Activated T-helper 1 cell treated with Interleukin-2 at 50 U/mL for 16 hours (primary cell): ENCODE results near the gene SH2D1B.
"Not testable (repeated sequence)": the region's sequence is repeated elsewhere in the genome, so short reads cannot be mapped to it uniquely, and the experiment has no call there.

Experiments used
- DNase-seq: peaks from one replicate; pipeline ENCODE4 v3.0.0-alpha.2; 2020; ENCODE audit warnings: low read depth

The SH2D1B gene, protein sequence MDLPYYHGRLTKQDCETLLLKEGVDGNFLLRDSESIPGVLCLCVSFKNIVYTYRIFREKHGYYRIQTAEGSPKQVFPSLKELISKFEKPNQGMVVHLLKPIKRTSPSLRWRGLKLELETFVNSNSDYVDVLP

DNA sequence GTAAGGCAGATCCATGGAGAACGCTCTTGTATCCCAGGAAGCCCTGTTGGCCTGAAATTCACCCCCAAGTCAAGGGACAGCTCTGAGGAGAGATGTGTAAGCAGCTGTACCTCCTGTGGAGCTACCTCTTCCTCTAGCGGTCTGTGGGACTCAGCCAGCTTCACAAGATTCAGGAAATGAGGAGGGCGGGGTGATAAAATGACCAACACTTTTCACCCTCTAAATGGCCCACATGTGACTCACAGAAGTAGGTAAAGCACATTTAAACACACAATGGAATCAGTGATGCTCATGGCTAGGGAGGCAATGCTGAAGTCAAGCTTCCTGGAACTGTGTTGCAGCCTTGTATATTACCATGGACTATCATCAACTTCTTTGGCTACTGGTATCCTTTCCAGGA lies at the start of gene SH2D1B:
Gene SH2D1B, minus strand, starts transcription at position 135 of the 400 bp plus-strand sequence. Its CDS starts 120 bp downstream, at position 15.
- DNase-seq = no peak

DNA sequence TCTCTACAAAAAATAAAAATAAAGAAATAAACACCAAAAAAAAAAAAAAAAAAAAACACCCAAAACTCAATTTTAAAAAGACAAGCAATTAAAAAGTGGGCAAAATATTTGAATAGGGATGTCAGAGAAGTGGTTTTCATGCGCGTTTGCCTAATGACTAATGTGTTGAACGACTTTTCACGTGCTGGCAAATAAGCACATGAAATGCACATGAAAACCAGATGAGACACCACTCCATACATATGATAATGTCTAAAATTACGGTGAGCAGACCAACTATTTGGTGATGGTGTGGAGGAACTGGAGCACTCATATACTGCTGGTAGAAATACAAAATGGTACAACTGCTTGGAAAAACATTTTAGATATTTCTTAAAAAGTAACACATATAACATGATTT lies 46.3 kb upstream of the SH2D1B start:
- DNase-seq = no peak

DNA sequence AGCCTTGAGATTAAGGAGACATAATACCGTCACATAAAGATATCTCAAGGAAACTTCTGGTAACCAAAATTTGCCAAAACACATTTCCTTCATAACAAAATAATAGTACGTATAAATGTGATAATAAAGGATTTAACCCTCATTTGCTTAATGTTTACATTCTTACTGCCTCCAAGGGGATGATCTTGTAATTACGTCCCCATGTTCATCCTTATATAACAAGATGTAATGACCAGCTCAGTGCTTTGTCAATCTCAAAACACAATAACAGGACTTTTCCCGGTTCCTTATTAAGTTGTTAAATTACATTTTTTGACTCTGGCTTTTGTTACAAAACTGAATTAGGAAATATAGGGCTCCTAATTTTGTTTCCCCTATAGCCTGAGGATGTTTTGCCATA lies 44.4 kb upstream of the SH2D1B start:
- DNase-seq = no peak

DNA sequence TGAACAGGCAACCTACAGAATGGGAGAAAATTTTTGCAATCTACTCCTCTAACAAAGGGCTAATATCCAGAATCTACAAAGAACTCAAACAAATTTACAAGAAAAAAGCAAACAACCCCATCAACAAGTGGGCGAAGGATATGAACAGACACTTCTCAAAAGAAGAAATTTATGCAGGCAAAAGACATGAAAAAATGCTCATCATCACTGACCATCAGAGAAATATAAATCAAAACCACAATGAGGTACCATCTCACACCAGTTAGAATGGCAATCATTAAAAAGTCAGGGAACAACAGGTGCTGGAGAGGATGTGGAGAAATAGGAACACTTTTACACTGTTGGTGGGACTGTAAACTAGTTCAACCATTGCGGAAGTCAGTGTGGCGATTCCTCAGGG lies 42.4 kb upstream of the SH2D1B start:
- not testable (repeated sequence) for DNase-seq

DNA sequence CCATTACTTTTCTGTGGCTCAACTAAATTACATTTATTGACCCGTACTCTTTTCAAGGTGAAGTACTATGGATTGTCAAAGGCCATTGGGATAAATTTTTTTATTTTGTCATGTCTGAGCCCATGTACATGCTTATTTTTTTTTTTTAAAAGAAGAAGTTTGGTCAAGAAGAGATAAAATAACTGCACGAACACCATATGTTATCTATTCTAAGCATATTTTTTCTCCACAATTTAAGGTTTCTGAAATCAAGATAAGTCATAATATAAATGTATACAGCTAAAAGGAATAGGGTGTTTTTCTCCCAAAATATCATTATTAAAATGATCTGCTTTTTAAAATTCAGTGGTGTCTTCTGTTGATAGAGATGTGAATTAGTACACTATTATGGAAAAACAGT lies 35.0 kb upstream of the SH2D1B start:
- no peak for DNase-seq

DNA sequence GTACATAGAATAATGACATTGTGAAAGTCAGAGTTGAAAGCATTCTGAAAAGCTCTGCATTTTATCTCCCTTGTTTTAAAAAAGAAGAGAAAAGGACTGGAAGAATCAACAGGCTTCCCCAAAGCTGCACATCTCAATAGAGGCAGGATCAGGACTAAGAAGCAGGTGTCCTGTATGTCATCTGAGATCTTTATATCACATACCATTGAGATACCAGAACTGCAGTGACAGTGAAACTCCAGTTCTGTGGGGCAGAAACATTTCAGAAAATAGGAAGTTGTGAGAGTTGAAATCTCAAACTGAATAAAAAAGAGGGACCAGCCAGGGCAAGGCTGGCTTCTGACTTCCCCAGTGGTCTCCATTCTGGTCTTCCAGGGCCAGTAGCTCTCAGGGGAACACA lies 33.0 kb upstream of the SH2D1B start:
- DNase-seq = no peak

DNA sequence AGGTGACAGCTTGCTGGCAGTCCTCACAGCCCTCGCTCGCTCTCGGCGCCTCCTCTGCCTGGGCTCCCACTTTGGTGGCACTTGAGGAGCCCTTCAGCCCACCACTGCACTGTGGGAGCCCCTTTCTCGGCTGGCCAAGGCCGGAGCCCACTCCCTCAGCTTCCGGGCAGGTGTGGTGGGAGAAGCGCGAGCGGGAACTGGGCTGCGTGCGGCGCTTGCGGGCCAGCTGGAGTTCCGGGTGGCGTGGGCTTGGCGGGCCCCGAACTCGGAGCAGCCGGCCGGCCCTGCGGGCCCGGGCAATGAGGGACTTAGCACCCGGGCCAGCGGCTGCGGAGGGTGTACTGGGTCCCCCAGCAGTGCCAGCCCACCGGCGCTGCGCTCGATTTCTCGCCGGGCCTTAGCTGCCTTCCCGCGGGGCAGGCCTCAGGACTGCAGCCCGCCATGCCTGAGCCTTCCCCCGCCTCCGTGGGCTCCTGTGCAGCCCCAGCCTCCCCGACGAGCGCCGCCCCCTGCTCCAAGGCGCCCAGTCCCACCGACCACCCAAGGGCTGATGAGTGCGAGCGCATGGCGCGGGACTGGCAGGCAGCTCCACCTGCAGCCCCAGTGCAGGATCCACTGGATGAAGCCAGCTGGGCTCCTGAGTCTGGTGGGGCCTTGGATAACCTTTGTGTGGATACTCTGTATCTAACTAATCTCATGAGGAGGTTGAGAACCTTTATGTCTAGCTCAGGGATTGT lies 21.2 kb upstream of the SH2D1B start:
- DNase-seq = not testable (repeated sequence)

DNA sequence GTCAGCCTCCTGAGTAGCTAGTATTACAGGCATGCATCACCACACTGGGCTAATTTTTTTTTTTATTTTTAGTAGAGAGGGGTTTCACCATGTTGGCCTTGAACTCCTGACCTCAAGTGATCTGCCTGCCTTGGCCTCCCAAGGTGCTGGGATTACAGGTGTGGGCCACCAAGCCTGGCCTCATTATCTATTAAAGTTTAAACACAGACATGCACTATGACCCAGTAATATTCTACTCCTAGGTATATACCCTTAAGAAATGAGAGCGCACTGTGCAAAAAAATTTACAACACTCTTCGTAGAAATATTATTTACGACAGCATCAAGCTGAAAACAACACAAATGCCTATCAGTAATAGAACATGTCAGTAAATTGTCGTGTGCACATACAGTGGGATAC lies 18.6 kb upstream of the SH2D1B start:
- DNase-seq = no peak

DNA sequence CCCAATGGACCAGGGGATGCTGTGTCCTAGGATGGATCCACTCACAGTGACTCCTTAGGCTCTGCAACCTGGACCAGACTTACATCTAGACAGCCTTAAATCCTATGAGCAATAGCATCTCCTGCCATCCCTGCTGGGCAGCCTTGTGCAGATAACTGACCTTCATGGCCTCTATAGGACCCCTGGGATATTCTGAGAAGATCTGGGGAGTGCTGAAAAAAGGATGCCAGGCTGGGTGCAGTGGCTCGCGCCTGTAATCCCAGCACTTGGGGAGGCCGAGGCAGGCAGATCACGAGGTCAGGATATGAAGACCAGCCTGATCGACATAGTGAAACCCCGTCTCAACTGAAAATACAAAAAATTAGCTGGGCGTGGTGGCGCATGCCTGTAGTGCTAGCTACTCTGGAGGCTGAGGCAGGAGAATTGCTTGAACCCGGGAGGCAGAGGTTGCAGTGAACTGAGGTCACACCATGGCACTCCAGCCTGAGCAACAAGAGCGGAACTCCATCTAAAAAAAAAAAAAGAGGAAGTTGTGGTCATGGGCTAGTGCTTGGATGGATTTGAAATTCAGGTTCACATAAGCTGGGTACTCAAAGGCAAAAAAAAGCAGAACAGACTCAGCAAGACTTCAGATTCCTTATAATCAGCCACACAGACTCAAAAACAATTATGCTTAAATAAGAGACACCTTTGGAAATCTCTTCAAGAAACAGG lies 10.9 kb upstream of the SH2D1B start:
- DNase-seq = no peak

DNA sequence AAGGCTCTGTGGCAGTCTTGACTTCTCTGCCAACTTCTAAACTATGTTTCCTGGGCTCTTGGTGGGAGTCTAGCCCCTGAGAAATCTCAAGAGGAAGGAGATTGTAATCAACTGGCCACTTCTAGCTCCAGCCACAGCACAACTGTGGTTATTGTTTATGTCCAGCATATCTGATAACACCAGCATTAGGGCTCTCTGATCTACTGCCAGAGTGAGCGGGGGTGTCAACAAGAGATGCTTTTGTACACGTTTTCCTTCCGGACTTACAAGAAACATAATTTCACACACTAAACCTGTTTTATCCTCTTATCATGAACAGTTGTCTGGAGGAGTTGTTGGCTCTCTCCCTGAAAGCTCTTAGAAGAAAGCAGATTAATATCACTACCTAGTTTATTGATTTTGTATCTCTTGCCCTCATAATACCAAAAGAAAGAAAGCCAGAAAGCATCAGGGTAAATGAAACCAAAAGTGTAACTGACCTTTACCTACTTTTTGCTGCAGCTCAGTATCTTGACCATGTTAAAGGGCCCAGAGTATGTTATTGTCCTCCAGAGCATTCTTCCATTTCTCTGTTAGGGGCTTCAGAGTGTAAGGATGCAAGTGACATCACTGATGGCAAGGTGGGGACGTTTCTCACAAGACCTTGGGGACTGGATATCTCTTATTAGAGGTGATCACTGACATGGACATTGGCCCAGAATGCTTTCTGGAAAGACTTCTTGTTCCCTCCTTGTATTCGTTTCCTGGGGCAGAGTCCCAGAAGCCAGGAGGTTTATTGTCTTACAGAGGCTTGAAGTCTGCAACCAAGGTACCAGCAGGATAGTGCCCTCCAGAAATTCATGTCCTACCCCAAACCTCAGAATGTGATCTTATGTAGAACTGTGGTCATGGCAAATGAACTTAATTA lies 9.6 kb upstream of the SH2D1B start:
- DNase-seq = no peak

DNA sequence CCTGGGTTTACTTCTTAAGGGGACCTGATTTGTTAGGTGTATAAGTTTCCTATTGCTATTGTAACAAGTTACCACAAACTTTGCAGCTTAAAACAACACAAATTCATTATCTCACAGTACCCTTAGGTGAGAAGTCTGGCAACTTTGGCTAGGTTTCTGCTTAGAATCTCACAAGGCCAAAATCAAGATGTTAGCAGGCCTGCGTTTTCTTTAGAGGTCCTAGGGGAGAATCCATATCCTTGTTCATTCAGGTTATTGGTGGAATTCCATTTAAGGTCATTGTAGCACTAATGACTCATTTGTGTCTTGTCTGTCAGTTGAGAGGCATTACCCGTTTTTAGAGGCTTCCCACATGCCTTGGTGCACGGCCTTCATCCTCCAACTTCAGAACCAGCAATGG lies 8.2 kb upstream of the SH2D1B start:
- DNase-seq = no peak

DNA sequence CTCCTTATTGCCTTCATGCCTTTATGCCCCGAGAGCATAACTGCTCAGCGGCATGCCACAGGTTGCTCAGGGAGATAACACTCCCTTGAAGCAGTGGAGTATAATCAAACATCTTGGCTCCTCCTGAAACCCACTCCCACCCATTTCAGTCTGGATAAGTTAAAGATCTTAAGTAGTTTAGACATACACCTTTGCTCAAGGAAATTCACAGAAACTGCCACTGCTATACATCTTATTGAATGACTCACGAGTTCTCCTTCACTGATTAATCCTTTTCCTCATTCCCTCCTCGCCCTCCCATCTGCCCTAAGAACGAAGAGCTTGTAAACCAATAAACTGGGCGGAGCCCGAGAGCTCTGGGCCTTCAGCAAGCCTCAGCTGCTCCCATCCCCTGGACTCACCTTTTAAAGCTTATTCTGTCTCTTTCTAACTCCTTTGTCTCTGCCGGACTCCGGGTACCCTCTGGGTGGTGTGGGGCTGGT lies 7.6 kb upstream of the SH2D1B start:
- not testable (repeated sequence) for DNase-seq

DNA sequence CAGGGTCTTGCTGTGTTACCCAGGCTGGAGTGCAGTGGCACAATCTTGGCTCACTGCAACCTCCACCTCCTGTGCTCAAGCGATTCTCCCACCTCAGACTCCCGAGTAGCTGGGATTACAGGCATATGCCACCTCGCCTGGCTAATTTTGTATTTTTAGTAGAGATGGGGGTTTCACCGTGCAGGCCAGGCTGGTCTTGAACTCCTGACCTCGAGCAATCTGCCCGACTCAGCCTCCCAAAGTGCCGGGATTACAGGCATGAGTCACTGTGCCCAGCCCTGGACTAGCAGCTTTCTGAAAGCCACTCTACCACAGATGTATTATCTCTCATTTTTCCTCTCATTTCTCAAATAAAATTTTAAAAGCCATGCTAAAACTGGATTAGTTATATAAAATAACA lies 6.6 kb upstream of the SH2D1B start:
- not testable (repeated sequence) for DNase-seq

DNA sequence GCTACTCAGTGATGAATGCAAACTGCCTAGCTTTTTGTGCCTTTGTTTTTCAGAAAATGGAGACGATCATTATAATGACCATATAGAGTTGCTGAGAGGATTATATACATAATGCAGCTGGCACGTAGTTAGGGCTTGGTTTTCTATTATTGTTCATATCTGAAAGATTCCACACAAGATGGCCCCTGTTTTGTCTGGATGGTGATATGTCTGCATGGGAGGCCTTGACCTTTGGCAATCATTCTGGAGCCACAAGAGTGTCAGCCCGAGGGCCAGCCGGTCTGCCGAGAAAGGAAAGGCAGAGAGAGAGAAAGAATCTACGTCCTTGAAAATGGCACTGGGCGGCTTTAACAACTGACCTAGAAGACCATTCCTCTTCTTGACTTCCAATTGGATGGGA lies 5.7 kb upstream of the SH2D1B start:
- DNase-seq = no peak

DNA sequence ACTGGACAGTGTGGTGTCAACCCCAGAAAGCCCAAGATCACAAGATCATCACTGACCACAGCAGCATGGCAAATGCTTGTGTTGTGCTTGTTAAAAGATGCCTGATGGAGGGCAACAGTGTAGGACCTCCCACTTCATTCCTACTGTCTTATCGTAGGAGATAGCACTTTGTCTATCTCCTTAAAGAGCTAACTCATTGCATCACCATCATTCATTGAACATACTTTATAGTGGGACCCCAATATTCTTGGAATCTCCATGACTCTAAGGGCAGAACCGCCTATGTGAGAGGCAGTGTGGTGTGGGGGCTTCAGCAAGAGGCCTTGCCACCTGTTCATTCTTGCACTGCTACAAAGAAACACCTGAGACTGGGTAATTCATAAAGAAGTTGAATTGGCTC lies 5.0 kb upstream of the SH2D1B start:
- no peak for DNase-seq

DNA sequence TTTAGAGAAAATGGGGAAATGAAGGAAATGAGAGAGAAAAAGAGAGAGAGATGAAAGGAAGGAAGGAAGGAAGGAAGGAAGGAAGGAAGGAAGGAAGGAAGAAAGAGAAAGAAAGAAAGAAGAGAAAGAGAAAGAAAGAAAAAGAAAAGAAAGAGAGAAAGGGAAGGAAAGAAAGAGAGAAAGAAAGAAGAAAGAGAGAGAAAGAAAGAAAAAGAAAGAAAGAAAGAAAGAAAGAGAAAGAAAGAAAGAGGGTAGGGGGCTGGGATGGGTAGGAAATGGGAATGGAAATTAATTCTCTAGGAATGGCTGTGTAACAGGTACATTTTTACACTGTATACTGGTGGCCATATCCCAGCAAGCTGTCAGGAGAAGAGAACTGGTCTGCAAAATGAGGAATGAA lies 4.3 kb upstream of the SH2D1B start:
- no peak for DNase-seq

DNA sequence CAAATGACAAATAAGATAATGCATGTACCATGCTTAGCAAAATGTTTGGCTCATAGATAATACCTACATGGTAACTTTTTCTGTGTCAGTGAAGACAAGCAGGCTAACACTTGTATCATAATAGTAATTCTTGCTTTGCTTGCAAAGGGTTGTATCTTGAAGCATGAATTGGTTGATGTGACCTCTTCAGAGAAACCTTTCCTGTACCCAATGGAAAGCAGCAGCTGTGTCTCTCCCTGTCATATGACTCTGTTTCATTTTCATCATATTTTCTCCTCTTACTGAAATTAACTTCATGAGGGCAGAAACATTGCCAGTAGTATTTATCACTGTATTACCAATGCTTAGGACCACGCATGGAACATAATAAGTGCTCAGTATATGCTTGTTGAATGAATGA lies 4.4 kb downstream of the SH2D1B start:
- no peak for DNase-seq

DNA sequence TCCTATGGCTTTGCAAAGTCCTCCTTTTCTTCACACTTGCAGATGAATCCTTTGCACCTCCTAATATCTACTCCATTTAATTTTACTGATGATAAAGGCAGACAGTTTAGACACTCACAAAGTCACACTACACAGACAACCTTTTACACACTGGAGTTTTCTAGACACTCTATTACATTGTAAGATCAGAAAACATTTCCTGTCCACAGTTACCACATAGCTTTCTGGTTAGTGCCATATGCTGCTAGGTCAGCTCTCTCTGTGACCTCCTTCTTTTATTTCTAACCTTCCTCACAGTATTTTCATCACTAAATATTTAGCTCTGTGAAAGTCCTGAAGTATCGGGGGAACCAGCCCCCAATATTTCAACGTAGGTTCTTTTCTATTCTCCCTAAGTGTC lies 5.1 kb downstream of the SH2D1B start:
- no peak for DNase-seq

DNA sequence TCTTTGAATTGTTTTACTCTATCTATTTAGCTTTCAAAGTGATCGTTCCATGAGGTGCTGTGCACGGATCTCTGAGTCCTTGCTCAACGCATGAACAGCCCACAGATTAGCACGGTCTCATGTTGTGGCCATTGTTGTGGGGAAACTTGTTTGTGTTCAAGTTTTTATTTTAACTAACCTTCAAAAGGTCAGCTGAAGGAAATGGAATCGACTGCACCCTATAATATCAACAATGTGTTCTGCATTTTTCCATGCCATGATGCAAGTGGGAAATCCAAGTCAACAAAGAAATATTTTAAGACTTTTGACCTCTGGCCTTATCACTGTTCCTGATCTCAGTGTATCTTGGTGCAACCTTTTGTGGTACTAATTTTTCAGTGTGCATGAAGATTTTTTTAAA lies 6.1 kb downstream of the SH2D1B start:
- DNase-seq = no peak

DNA sequence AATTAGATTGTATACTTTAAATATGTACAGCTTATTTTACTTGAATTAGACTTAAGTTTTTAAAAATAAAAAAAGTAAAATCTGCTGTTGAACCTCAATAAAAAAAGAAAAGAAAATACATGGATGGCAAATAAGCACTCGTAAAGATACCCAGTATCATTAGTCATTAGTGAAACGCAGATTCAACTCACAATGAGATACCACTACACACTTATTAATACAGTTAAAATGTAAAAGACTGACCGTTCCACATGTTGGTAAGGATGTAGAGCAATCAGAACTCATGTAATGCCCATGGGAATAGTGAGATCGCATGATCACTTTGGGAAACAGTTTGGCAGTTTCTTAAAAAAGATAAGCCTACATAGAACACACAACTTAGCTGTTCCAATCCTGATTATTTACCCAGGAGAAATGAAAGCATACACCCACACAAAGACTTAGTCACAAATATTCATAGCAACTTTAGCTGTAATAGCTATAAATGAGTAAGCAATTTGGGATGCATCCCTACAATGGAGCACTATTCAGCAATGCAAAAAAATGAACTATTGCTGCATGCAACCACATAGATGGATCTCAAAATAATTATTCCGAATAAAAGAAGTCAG lies 7.3 kb downstream of the SH2D1B start:
- no peak for DNase-seq

DNA sequence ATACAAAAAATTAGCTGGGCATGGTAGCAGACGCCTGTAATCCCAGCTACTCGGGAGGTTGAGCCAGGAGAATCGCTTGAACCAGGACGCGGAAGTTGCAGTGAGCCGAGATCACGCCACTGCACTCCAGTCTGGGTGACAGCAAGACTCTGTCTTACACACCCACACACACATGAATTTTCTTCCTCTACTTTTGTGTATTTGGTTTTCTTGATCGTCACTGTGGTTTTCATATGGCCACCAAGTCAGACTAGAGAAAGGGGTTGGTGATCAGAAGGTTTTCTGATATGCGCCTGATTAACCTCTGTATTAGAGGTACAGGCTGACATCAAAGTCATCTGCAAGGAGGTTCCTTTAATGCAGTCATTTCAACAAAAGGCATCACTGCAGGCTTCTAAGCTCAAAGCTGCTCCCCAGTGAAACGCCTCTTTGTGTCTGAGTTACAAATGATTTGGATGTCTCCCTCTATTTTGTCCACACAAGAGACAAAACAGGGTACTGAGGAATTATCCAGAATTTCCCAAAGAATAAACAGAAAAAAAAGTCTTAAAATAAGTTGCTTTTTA lies 11.1 kb downstream of the SH2D1B start:
- no peak for DNase-seq
